ENCODE data around the gene HNRNPL. TPM values are rescaled to one million over a fixed set of nuclear protein-coding genes. Genes with fewer than 3 reads are reported as not detected.

Gene HNRNPL
- total and polyA plus RNA-seq, 10 of the 15 experiments (the other 5 are each of a cell fraction or from before 2014, with no cell fraction given): 32.5 to 512 (median 306) TPM

DNA sequence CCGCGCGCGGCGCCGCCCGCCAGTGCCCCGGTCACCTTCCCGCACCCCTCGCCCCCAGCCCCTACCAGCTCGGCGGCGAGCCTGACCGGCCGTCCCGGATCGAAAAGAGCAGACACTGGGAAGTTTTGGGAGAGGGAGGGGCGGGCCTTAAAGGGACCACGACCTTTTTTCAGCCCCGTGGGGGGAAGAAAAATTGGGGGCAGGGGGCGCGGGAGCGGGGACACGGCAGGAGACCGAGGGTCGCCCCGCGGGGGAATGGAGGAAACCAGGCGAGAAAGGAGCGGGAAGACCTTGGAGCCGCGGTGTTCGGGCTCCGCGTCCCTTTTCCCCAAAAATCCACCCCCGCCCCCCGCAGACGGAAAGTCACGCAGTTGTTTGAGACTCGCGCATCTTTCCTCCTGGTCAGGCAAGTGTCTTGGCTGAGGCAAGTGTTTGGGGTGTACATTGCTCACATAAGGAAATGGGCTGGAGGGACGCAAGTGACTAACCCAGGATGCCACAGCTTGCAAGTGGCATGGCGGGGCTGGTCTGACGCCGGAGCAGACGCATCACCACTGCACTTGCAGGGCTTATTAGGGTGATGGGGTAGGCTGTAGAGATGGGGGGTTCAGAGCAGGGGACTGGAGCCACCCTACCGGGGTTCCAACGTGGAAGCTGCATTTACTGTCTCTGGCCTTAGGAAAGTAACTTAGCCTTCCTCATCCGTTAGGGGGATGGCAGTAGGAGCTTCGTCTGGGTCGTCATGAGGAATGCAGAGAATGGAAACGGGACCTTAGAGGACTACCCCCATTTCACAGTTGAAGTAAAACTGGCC, 2.7 kb upstream of the HNRNPL start (continued):
- TF ChIP-seq EGR1 (IDR thresholded peaks at IDR 0.05; ENCODE audit: borderline replicate concordance in 1 of 2, low read depth in 2 of 2, low read length in 2 of 2): 0 out of 3 replicates have a peak, but pooled peaks of 1 of the 2 experiments have one; percentile 15
- no peak for TF ChIP-seq PAX8 (IDR thresholded peaks at IDR 0.05)
- no peak for TF ChIP-seq TCF12 (IDR thresholded peaks at IDR 0.05; ENCODE audit: low read depth, low read length)
- TF ChIP-seq CREM (IDR thresholded peaks at IDR 0.05; ENCODE audit: low read depth): no peak
- TF ChIP-seq, protein P1, sequence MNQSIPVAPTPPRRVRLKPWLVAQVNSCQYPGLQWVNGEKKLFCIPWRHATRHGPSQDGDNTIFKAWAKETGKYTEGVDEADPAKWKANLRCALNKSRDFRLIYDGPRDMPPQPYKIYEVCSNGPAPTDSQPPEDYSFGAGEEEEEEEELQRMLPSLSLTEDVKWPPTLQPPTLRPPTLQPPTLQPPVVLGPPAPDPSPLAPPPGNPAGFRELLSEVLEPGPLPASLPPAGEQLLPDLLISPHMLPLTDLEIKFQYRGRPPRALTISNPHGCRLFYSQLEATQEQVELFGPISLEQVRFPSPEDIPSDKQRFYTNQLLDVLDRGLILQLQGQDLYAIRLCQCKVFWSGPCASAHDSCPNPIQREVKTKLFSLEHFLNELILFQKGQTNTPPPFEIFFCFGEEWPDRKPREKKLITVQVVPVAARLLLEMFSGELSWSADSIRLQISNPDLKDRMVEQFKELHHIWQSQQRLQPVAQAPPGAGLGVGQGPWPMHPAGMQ (IDR thresholded peaks at IDR 0.05; ENCODE audit: borderline replicate concordance): no peak
- no peak for TF ChIP-seq SRF (IDR thresholded peaks at IDR 0.05; ENCODE audit: low read depth in 2 of 2, low read length in 2 of 2)
- no peak for TF ChIP-seq SMAD1 (IDR thresholded peaks at IDR 0.05; ENCODE audit: low read depth, partially characterized antibody)
- no peak for TF ChIP-seq ZNF274 (IDR thresholded peaks at IDR 0.05; ENCODE audit: insufficient read depth, insufficient read length)
- TF ChIP-seq KDM1A (IDR thresholded peaks at IDR 0.05; ENCODE audit: borderline replicate concordance): no peak
- TF ChIP-seq YY1 (IDR thresholded peaks at IDR 0.05; ENCODE audit: low read depth, low read length): peak; percentile 69
- TF ChIP-seq, protein P2, sequence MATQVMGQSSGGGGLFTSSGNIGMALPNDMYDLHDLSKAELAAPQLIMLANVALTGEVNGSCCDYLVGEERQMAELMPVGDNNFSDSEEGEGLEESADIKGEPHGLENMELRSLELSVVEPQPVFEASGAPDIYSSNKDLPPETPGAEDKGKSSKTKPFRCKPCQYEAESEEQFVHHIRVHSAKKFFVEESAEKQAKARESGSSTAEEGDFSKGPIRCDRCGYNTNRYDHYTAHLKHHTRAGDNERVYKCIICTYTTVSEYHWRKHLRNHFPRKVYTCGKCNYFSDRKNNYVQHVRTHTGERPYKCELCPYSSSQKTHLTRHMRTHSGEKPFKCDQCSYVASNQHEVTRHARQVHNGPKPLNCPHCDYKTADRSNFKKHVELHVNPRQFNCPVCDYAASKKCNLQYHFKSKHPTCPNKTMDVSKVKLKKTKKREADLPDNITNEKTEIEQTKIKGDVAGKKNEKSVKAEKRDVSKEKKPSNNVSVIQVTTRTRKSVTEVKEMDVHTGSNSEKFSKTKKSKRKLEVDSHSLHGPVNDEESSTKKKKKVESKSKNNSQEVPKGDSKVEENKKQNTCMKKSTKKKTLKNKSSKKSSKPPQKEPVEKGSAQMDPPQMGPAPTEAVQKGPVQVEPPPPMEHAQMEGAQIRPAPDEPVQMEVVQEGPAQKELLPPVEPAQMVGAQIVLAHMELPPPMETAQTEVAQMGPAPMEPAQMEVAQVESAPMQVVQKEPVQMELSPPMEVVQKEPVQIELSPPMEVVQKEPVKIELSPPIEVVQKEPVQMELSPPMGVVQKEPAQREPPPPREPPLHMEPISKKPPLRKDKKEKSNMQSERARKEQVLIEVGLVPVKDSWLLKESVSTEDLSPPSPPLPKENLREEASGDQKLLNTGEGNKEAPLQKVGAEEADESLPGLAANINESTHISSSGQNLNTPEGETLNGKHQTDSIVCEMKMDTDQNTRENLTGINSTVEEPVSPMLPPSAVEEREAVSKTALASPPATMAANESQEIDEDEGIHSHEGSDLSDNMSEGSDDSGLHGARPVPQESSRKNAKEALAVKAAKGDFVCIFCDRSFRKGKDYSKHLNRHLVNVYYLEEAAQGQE (IDR thresholded peaks at IDR 0.05; ENCODE audit: low read depth, low read length): no peak
- TF ChIP-seq FOS (IDR thresholded peaks at IDR 0.05; ENCODE audit: borderline replicate concordance, extremely low read depth, insufficient read length): no peak
- no peak for TF ChIP-seq STAT3 (IDR thresholded peaks at IDR 0.05; ENCODE audit: low read depth, low read length)
- TF ChIP-seq MXI1 (IDR thresholded peaks at IDR 0.05; ENCODE audit: low read depth, low read length): peak; percentile 24; the same call in 1 of the 2 replicates
- TF ChIP-seq, protein P3, sequence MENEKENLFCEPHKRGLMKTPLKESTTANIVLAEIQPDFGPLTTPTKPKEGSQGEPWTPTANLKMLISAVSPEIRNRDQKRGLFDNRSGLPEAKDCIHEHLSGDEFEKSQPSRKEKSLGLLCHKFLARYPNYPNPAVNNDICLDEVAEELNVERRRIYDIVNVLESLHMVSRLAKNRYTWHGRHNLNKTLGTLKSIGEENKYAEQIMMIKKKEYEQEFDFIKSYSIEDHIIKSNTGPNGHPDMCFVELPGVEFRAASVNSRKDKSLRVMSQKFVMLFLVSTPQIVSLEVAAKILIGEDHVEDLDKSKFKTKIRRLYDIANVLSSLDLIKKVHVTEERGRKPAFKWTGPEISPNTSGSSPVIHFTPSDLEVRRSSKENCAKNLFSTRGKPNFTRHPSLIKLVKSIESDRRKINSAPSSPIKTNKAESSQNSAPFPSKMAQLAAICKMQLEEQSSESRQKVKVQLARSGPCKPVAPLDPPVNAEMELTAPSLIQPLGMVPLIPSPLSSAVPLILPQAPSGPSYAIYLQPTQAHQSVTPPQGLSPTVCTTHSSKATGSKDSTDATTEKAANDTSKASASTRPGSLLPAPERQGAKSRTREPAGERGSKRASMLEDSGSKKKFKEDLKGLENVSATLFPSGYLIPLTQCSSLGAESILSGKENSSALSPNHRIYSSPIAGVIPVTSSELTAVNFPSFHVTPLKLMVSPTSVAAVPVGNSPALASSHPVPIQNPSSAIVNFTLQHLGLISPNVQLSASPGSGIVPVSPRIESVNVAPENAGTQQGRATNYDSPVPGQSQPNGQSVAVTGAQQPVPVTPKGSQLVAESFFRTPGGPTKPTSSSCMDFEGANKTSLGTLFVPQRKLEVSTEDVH (IDR thresholded peaks at IDR 0.05; ENCODE audit: low read depth, partially characterized antibody): no peak
- no peak for TF ChIP-seq HDAC2 (IDR thresholded peaks at IDR 0.05)
- TF ChIP-seq WRNIP1 (IDR thresholded peaks at IDR 0.05; ENCODE audit: borderline replicate concordance, low read depth, low read length): no peak
- 0 out of 4 replicates have a peak, but pooled peaks of 1 of the 2 experiments have one; percentile 6 for TF ChIP-seq BHLHE40 (IDR thresholded peaks at IDR 0.05; ENCODE audit: borderline replicate concordance in 1 of 2, low read depth in 2 of 2, low read length in 1 of 2)
- TF ChIP-seq POLR2AphosphoS5 (IDR thresholded peaks at IDR 0.05; ENCODE audit: low read length): peak; percentile 78
- TF ChIP-seq ZNF24 (IDR thresholded peaks at IDR 0.05): no peak
- TF ChIP-seq SREBF2 (IDR thresholded peaks at IDR 0.05; ENCODE audit: low read length): no peak
- 0 out of 3 replicates have a peak, but pooled peaks have one; percentile 21 for TF ChIP-seq POU2F2 (IDR thresholded peaks at IDR 0.05; ENCODE audit: borderline replicate concordance, low read depth, low read length)
- TF ChIP-seq ZNF207 (IDR thresholded peaks at IDR 0.05; ENCODE audit: borderline replicate concordance): no peak
